Mesenchymal stem cell (in vitro differentiated cells and primary cell): ENCODE data around the gene IQCH.
A peak's percentile ranks its signal among the peaks of the same experiment; 100 is the strongest.

ENCODE experiments used
- DNase-seq: peaks from one replicate; pipeline ENCODE4 v3.0.0-alpha.2; 2013
- H2AFZ ChIP-seq: one replicate; pipeline ENCODE4 v1.6.1; 2013; ENCODE audit warnings: low read depth, mild to moderate bottlenecking, control low read depth, inconsistent platforms, low read length, moderate library complexity
- H2AK5ac ChIP-seq: 2 replicates; pipeline ENCODE4 v1.6.1; 2013; ENCODE audit warnings: low read length, moderate library complexity, mild to moderate bottlenecking, inconsistent platforms; ENCODE audit not compliant: severe bottlenecking
- H2BK120ac ChIP-seq: one replicate; pipeline ENCODE4 v1.6.1; 2013; ENCODE audit warnings: low read depth, mild to moderate bottlenecking, inconsistent platforms, low read length, moderate library complexity
- H2BK12ac ChIP-seq, 2 experiments: one replicate each; pipeline ENCODE4 v1.6.1; 2013; ENCODE audit warnings: inconsistent platforms in 2 of 2, low read length in 2 of 2, mild to moderate bottlenecking in 2 of 2, moderate library complexity in 2 of 2, control low read depth in 1 of 2
- H2BK15ac ChIP-seq: one replicate; pipeline ENCODE4 v1.6.1; 2013; ENCODE audit warnings: mild to moderate bottlenecking, low read depth, inconsistent platforms; ENCODE audit not compliant: poor library complexity, severe bottlenecking
- H2BK5ac ChIP-seq: 2 replicates; pipeline ENCODE4 v1.6.1; 2013; ENCODE audit warnings: low read depth, mild to moderate bottlenecking, low read length, control low read depth, inconsistent platforms; ENCODE audit not compliant: poor library complexity, severe bottlenecking
- H3K14ac ChIP-seq, 2 experiments: one replicate each; pipeline ENCODE4 v1.6.1; 2013; ENCODE audit warnings: inconsistent platforms in 2 of 2, low read length in 2 of 2, control low read depth in 1 of 2, mild to moderate bottlenecking in 1 of 2, moderate library complexity in 1 of 2
- H3K18ac ChIP-seq, 2 experiments: one replicate each; pipeline ENCODE4 v1.6.1; 2013; ENCODE audit warnings: inconsistent platforms in 2 of 2, low read length in 2 of 2, control low read depth in 1 of 2, low read depth in 1 of 2, mild to moderate bottlenecking in 1 of 2
- H3K23ac ChIP-seq, 2 experiments: one replicate each; pipeline ENCODE4 v1.6.1; 2013; ENCODE audit warnings: inconsistent platforms in 2 of 2, low read length in 2 of 2, mild to moderate bottlenecking in 2 of 2, moderate library complexity in 2 of 2, control low read depth in 1 of 2
- H3K27ac ChIP-seq: 2 replicates; pipeline ENCODE4 v1.5.1; 2013; ENCODE audit warnings: mild to moderate bottlenecking, moderate library complexity, low read length, control low read depth, inconsistent platforms; ENCODE audit not compliant: poor library complexity, severe bottlenecking
- H3K27me3 ChIP-seq, 2 experiments: 2 replicates each; pipeline versions ENCODE4 v1.6.1 to v1.7.0; 2013; ENCODE audit warnings: low read length in 2 of 2, mild to moderate bottlenecking in 2 of 2, moderate library complexity in 2 of 2, control low read depth in 1 of 2, inconsistent platforms in 1 of 2; ENCODE audit not compliant: control insufficient read depth in 1 of 2, insufficient read depth in 1 of 2
- H3K36me3 ChIP-seq, 2 experiments: 2 replicates each; pipeline versions ENCODE4 v1.6.1 to v1.7.0; 2013; ENCODE audit warnings: low read length in 2 of 2, control low read depth in 1 of 2, inconsistent platforms in 1 of 2, low read depth in 1 of 2, mild to moderate bottlenecking in 1 of 2; ENCODE audit not compliant: insufficient read depth in 2 of 2, control insufficient read depth in 1 of 2
- H3K4ac ChIP-seq, 2 experiments: one replicate each; pipeline ENCODE4 v1.6.1; 2013; ENCODE audit warnings: inconsistent platforms in 2 of 2, low read length in 2 of 2, mild to moderate bottlenecking in 2 of 2, moderate library complexity in 2 of 2, control low read depth in 1 of 2, low read depth in 1 of 2
- H3K4me1 ChIP-seq: 2 replicates; pipeline ENCODE4 v1.6.1; 2013; ENCODE audit warnings: low read depth, low read length, control low read depth; ENCODE audit not compliant: control insufficient read depth, insufficient read depth
- H3K4me2 ChIP-seq: 2 replicates; pipeline ENCODE4 v1.6.1; 2013; ENCODE audit warnings: low read length, mild to moderate bottlenecking, inconsistent platforms; ENCODE audit not compliant: poor library complexity, severe bottlenecking
- H3K4me3 ChIP-seq, 2 experiments: 2 replicates each; pipeline versions ENCODE4 v1.5.1 to v1.7.0; 2013; ENCODE audit warnings: low read length in 2 of 2, mild to moderate bottlenecking in 2 of 2, control low read depth in 1 of 2, low read depth in 1 of 2; ENCODE audit not compliant: insufficient read depth in 1 of 2
- H3K79me1 ChIP-seq: replicated peaks from 2 replicates; pipeline ENCODE4 v1.6.1; 2013; ENCODE audit warnings: mild to moderate bottlenecking, control low read depth, low read length, inconsistent platforms; ENCODE audit not compliant: poor library complexity, severe bottlenecking
- H3K9ac ChIP-seq: 2 replicates; pipeline ENCODE4 v1.7.0; 2013; ENCODE audit warnings: mild to moderate bottlenecking, low read length, moderate library complexity
- H3K9me3 ChIP-seq: 2 replicates; pipeline ENCODE4 v1.7.0; 2013; ENCODE audit warnings: mild to moderate bottlenecking, low read length; ENCODE audit not compliant: control insufficient read depth
- H4K8ac ChIP-seq: one replicate; pipeline ENCODE4 v1.6.1; 2013; ENCODE audit warnings: inconsistent platforms, mild to moderate bottlenecking, low read length, moderate library complexity
- H4K91ac ChIP-seq: one replicate; pipeline ENCODE4 v1.6.1; 2013; ENCODE audit warnings: mild to moderate bottlenecking, low read length, inconsistent platforms
- WGBS: methylation state at CpG from one replicate; pipeline ENCODE4 v1.1.7; 2013; ENCODE audit warnings: mixed read lengths; 5-methylcytosine and 5-hydroxymethylcytosine counted together

The IQCH gene

GRCh38 chr15:67232591-67232990, 22.0 kb upstream of the IQCH start:
- Histone ChIP-seq H4K8ac (no peak overlapping the region), H2AK5ac (no peak overlapping the region), H3K27ac (no peak overlapping the region), H2BK120ac (no peak overlapping the region), H3K23ac (no peak overlapping the region), H3K36me3 (peaks cover 3 to 80% of the 10 kb centered on the region in 2 experiments), H3K27me3 (no peaks in the 10 kb centered on the region), H2AFZ (no peak overlapping the region), H3K9ac (no peak overlapping the region), H3K14ac (no peak overlapping the region), H2BK12ac (no peak overlapping the region), H2BK15ac (no peak overlapping the region), H3K18ac (no peak overlapping the region), H3K79me1 (peaks cover 11% of the 10 kb centered on the region), H3K4ac (no peak overlapping the region), H3K4me2 (no peak overlapping the region), H3K4me1 (no peaks in the 10 kb centered on the region), H2BK5ac (no peak overlapping the region), H3K9me3 (no peaks in the 10 kb centered on the region), H3K4me3 (no peak overlapping the region), H4K91ac (no peak overlapping the region)
- WGBS, result 91% methylated on average over 1 of the region's 3 CpGs
- DNase-seq, result no peak

DNA sequence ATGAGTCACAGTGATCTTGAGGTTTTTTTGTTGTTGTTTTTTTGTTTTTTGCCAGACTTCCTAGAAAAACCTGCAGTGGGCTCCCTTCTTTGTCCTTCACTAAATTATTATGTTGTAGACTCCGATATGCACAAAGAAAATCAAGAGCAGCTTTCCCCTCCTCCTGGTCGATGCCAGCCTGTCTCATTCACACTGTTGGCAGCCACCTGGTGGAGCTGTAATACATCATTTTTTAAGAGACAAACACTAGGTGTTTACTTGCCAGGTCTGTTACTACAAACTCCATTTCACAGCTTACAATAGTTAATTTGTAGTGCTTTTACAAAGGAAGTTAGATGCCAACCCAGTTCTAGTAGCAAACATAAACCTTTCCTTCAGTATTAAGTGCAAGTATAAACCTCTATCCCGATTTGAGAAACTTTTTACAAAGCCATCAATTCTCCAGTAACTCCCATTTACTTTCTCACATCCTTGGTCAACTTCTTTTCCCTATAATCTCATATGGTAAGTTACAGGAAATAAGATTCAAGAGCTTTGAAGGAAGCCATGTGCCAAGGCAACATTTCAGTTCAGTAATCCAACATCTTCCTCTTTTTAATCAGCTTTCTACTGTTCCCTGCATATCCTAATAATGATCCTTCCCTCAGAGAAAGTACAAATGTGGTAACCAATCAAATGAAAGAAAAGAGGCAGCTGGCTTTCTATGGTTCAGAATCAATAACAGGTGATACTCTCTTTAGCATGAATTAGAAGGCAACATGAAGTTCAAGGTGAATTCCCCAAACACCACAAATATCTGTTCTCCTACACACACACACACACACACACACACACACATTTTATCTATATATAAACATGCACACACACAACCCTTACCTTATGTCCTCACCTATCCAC, 14.1 kb upstream of the IQCH start:
- no peak overlapping the region for H2BK5ac ChIP-seq
- peaks cover 0 to 14% of the 10 kb centered on the region in 2 experiments for H3K36me3 ChIP-seq
- no peaks in the 10 kb centered on the region for H3K27me3 ChIP-seq
- no peak overlapping the region for H4K8ac ChIP-seq
- H3K27ac ChIP-seq, result no peak overlapping the region
- H2AK5ac ChIP-seq, result no peak overlapping the region
- no peak overlapping the region for H4K91ac ChIP-seq
- no peak overlapping the region for H3K23ac ChIP-seq
- no peak overlapping the region for H3K4me2 ChIP-seq
- no peaks in the 10 kb centered on the region for H3K9me3 ChIP-seq
- H3K79me1 ChIP-seq, result peaks cover 11% of the 10 kb centered on the region
- no peak overlapping the region for H2BK120ac ChIP-seq
- no peak overlapping the region for H2BK12ac ChIP-seq
- no peak overlapping the region for H3K9ac ChIP-seq
- H3K4me3 ChIP-seq, result no peak overlapping the region
- no peaks in the 10 kb centered on the region for H3K4me1 ChIP-seq
- no peak overlapping the region for H2AFZ ChIP-seq
- no peak overlapping the region for H3K14ac ChIP-seq
- no peak overlapping the region for H3K4ac ChIP-seq
- DNase-seq, result no peak
- H3K18ac ChIP-seq, result no peak overlapping the region
- WGBS, result 71% methylated on average over 3 of the region's 3 CpGs
- no peak overlapping the region for H2BK15ac ChIP-seq

DNA sequence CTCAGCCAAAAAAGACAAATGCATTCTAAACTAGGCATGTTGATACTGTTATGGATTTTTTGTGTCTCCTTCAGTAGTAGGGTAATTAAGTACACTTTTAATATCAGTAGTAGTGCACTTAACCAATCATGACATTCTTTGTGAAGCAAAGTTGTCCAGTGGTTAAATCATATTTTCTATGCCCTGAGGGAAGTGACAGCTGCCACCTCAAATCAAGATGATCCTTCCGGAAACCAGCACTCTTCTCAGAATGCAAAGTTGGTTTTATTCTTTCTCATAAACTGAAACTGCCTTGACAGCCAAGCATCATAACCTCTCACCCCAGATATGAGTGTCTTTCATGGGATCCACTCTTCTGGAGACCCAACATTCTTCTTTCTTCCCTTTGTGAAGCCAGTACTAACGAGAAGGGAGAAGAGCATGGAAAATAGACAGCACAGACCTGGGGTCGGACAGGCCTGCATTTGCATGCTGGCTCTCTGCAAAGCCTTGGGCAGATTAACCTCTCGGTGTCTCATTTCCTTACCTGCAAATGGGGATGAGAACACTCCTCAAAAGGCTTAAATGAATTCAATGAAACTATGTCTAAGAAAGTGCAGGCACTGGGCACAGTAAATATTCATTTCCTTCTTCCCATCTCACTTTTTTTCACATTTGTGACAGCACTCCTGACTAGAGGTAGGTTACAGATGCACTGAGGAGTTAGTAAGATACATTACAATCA, 13.3 kb upstream of the IQCH start:
- peaks cover 0 to 15% of the 10 kb centered on the region in 2 experiments for H3K36me3 ChIP-seq
- WGBS, result 86% methylated on average over 4 of the region's 4 CpGs
- no peak overlapping the region for H3K27ac ChIP-seq
- H2AK5ac ChIP-seq, result no peak overlapping the region
- no peak overlapping the region for H3K9ac ChIP-seq
- no peaks in the 10 kb centered on the region for H3K27me3 ChIP-seq
- H4K8ac ChIP-seq, result no peak overlapping the region
- H3K4me3 ChIP-seq, result no peak overlapping the region
- no peaks in the 10 kb centered on the region for H3K9me3 ChIP-seq
- peaks cover 15% of the 10 kb centered on the region for H3K79me1 ChIP-seq
- H3K4me2 ChIP-seq, result no peak overlapping the region
- H2BK120ac ChIP-seq, result no peak overlapping the region
- H2BK15ac ChIP-seq, result no peak overlapping the region
- no peak overlapping the region for H2AFZ ChIP-seq
- no peak overlapping the region for H3K4ac ChIP-seq
- no peak overlapping the region for H3K18ac ChIP-seq
- H3K4me1 ChIP-seq, result no peaks in the 10 kb centered on the region
- no peak overlapping the region for H3K14ac ChIP-seq
- no peak overlapping the region for H3K23ac ChIP-seq
- DNase-seq, result no peak
- no peak overlapping the region for H4K91ac ChIP-seq
- no peak overlapping the region for H2BK5ac ChIP-seq
- H2BK12ac ChIP-seq, result no peak overlapping the region

GRCh38 chr15:67242708-67243111, 11.9 kb upstream of the IQCH start:
- no peak overlapping the region for H2AK5ac ChIP-seq
- no peak for DNase-seq
- no peaks in the 10 kb centered on the region for H3K4me1 ChIP-seq
- peaks cover 0 to 15% of the 10 kb centered on the region in 2 experiments for H3K36me3 ChIP-seq
- peak overlapping the region; percentile 16 for H3K9ac ChIP-seq
- H3K27me3 ChIP-seq, result no peaks in the 10 kb centered on the region
- H3K14ac ChIP-seq, result no peak overlapping the region
- 85% methylated on average over 2 of the region's 3 CpGs for WGBS
- H2BK12ac ChIP-seq, result no peak overlapping the region
- H3K4ac ChIP-seq, result no peak overlapping the region
- no peak overlapping the region for H4K8ac ChIP-seq
- no peak overlapping the region for H2AFZ ChIP-seq
- H4K91ac ChIP-seq, result no peak overlapping the region
- H3K9me3 ChIP-seq, result no peaks in the 10 kb centered on the region
- no peak overlapping the region for H3K27ac ChIP-seq
- no peak overlapping the region for H3K4me3 ChIP-seq
- H2BK5ac ChIP-seq, result no peak overlapping the region
- H2BK15ac ChIP-seq, result no peak overlapping the region
- H2BK120ac ChIP-seq, result no peak overlapping the region
- H3K18ac ChIP-seq, result no peak overlapping the region
- H3K79me1 ChIP-seq, result peaks cover 16% of the 10 kb centered on the region
- no peak overlapping the region for H3K23ac ChIP-seq
- H3K4me2 ChIP-seq, result no peak overlapping the region
